GM12891 (cell line): ENCODE results near the gene MCOLN3.

Source experiments
- PAX5 ChIP-seq: IDR thresholded peaks from 2 replicates; pipeline ENCODE4 v1.6.1; 2011; ENCODE audit warnings: low read length, moderate library complexity, mild to moderate bottlenecking; ENCODE audit not compliant: insufficient read depth, severe bottlenecking
- POLR2A ChIP-seq: IDR thresholded peaks from 2 replicates; pipeline ENCODE4 v1.6.1; 2011; ENCODE audit warnings: low read depth, low read length, control low read depth
- POLR2AphosphoS5 ChIP-seq: IDR thresholded peaks from 2 replicates; pipeline ENCODE4 v1.6.1; 2011; ENCODE audit warnings: low read depth, low read length, control low read depth
- SPI1 ChIP-seq: IDR thresholded peaks from 2 replicates; pipeline ENCODE4 v1.6.1; 2011; ENCODE audit warnings: low read depth, low read length, control low read depth
- TAF1 ChIP-seq: IDR thresholded peaks from 2 replicates; pipeline ENCODE4 v1.6.1; 2011; ENCODE audit warnings: low read depth, low read length, control low read depth

GRCh38 chr1:84988588-84988987 is 59.7 kb downstream of the MCOLN3 start:
- TF ChIP-seq POLR2A (peak; percentile 45; the same call in 1 of the 2 replicates), POLR2AphosphoS5 (peak; percentile 55), SPI1 (peak; percentile 83), TAF1 (0 out of 2 replicates have a peak, but pooled peaks have one; percentile 22), PAX5 (no peak)
